Ascending aorta (tissue), 2 donors: ENCODE measurements around the gene SEC24D. TPM values are rescaled to one million over a fixed set of nuclear protein-coding genes. Genes with fewer than 3 reads are reported as not detected.

Experiments
- DNase-seq, 2 donors: peaks; one replicate each; pipeline ENCODE4 v3.0.0-alpha.2; 2019; ENCODE audit warnings: low spot score in 2 of 2
- H3K27ac ChIP-seq, 2 donors: fragments of 200-600 bp; sonication (generic); one replicate each; pipeline ENCODE4 v1.5.1; 2016 to 2017; ENCODE audit warnings: mild to moderate bottlenecking in 1 of 2
- H3K27me3 ChIP-seq: fragments of 200-600 bp; sonication (generic); one replicate; pipeline ENCODE4 v1.5.1; 2017
- H3K36me3 ChIP-seq, 2 donors: fragments of 200-600 bp; sonication (generic); one replicate each; pipeline ENCODE4 v1.5.1; 2016
- H3K4me1 ChIP-seq, 2 donors: fragments of 200-600 bp; sonication (generic); one replicate each; pipeline ENCODE4 v1.5.1; 2016 to 2017; ENCODE audit warnings: mild to moderate bottlenecking in 1 of 2
- H3K4me3 ChIP-seq, 2 donors: fragments of 200-600 bp; sonication (generic); one replicate each; pipeline ENCODE4 v1.5.1; 2016 to 2017; ENCODE audit warnings: mild to moderate bottlenecking in 1 of 2
- H3K9me3 ChIP-seq, 2 donors: fragments of 200-600 bp; sonication (generic); one replicate each; pipeline ENCODE4 v1.5.1; 2016
- CTCF ChIP-seq, 3 experiments: fragments of 200-600 bp in 2 of 3; fragments of 450-650 bp in 1 of 3; sonication (generic) in 2 of 3; IDR thresholded peaks; one replicate each; pipeline ENCODE4 v1.5.1; 2016 to 2019; ENCODE audit warnings: antibody characterized with exemption in 3 of 3, mild to moderate bottlenecking in 1 of 3, moderate library complexity in 1 of 3
- intact Hi-C: fragments of 100-400 bp; cut with DNase I; formaldehyde crosslinking; loops from one replicate; pipeline ENCODE4 v1.15.1; 2023
- total RNA-seq: library from RNA; depleted of rRNA; stranded (reverse); fragments of >200 nt; gene quantifications from one replicate; pipeline ENCODE4 v1.1.0, GENCODE V29; 2016

The SEC24D gene
- total RNA-seq, 1 donor from 2014 or later, result 108 TPM

- Histone ChIP-seq H3K27me3 (no peaks in the 10 kb centered on the region), H3K36me3 (peaks cover 40 to 60% of the 10 kb centered on the region in 2 donors), H3K27ac (no peak overlapping the region), H3K4me3 (no peak overlapping the region), H3K4me1 (peaks cover 0 to 5% of the 10 kb centered on the region in 2 donors), H3K9me3 (no peaks in the 10 kb centered on the region)
- DNase-seq, result no peak
- no peak for TF ChIP-seq CTCF (IDR thresholded peaks at IDR 0.05)
- intact Hi-C loops, result no loop called here
These were observed 21.0 kb downstream of the SEC24D start for GRCh38 chr4:118814891-118815290.

DNA sequence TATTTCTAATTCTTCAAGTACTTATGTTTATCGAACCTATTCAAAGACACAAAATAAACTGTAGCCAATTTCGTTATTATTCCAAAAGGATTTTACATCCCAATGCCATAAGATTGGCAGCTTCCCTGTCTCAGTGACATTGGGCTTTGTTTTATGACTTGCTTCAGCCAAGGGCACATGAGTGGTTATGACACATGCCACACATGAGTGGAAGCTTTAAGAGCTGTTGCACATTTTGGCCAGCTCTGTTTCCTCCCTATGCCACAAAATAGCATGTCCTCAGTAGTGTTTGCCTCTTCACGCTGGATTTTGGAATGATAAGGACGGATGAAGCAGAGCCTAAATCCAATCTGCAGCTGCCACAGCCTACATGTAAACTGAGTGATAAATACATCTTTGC lies 21.9 kb downstream of the SEC24D start:
- Histone ChIP-seq H3K4me1 (peaks cover 0 to 5% of the 10 kb centered on the region in 2 donors), H3K27ac (no peak overlapping the region), H3K4me3 (no peak overlapping the region), H3K36me3 (peaks cover 46 to 68% of the 10 kb centered on the region in 2 donors), H3K9me3 (no peaks in the 10 kb centered on the region), H3K27me3 (no peaks in the 10 kb centered on the region)
- no peak for TF ChIP-seq CTCF (IDR thresholded peaks at IDR 0.05)
- no peak for DNase-seq
- intact Hi-C loops, result no loop called here

DNA sequence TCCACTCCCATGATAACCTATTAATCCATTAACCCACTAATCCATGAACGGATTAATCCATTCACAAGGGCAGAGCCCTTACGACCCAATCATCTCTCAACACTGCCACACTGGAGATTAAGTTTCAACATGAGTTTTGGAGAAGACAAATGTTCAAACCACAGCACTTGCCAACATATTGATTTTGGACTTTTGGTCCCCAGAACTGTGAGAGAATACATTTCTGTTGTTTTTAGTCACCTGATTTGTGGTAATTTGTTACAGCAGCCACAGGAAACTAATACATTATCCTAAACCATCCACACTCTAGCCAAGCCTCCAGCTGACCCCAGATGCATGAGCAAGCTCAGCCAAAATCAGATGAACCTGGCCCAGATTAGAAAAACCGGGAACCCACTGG lies 22.4 kb downstream of the SEC24D start:
- no peak for TF ChIP-seq CTCF (IDR thresholded peaks at IDR 0.05)
- intact Hi-C loops, result no loop called here
- peaks cover 46 to 73% of the 10 kb centered on the region in 2 donors for H3K36me3 ChIP-seq
- peaks cover 0 to 5% of the 10 kb centered on the region in 2 donors for H3K4me1 ChIP-seq
- no peak for DNase-seq
- no peak overlapping the region for H3K27ac ChIP-seq
- H3K4me3 ChIP-seq, result no peak overlapping the region
- no peaks in the 10 kb centered on the region for H3K27me3 ChIP-seq
- H3K9me3 ChIP-seq, result no peaks in the 10 kb centered on the region

- Histone ChIP-seq H3K4me3 (no peak overlapping the region), H3K27me3 (no peaks in the 10 kb centered on the region), H3K4me1 (peaks cover 0 to 5% of the 10 kb centered on the region in 2 donors), H3K27ac (peak overlapping the region; percentile 26 to 51), H3K36me3 (peaks cover 52 to 79% of the 10 kb centered on the region in 2 donors), H3K9me3 (no peaks in the 10 kb centered on the region)
- intact Hi-C loops, result no loop called here
- no peak for TF ChIP-seq CTCF (IDR thresholded peaks at IDR 0.05)
- DNase-seq, result no peak
These were observed 24.1 kb downstream of the SEC24D start for GRCh38 chr4:118811832-118812231.

GRCh38 chr4:118810991-118811764 lies 24.7 kb downstream of the SEC24D start:
- Histone ChIP-seq H3K27me3 (no peaks in the 10 kb centered on the region), H3K27ac (peak overlapping the region; percentile 51 to 62), H3K36me3 (peaks cover 59 to 84% of the 10 kb centered on the region in 2 donors), H3K4me3 (no peak overlapping the region), H3K9me3 (no peaks in the 10 kb centered on the region), H3K4me1 (peaks cover 0 to 5% of the 10 kb centered on the region in 2 donors)
- no peak for TF ChIP-seq CTCF (IDR thresholded peaks at IDR 0.05)
- no peak for DNase-seq
- intact Hi-C loops, result no loop called here
